Neuronal stem cell (in vitro differentiated cells): Measurements from ENCODE around the gene UQCR10.
A peak's percentile ranks its signal among the peaks of the same experiment; 100 is the strongest.

Source experiments
- DNase-seq: peaks from one replicate; pipeline ENCODE4 v3.0.0-alpha.2; 2013; ENCODE audit warnings: low spot score
- H2AFZ ChIP-seq: one replicate; pipeline ENCODE4 v1.6.1; 2013; ENCODE audit warnings: mild to moderate bottlenecking, low read length, inconsistent platforms
- H2AK5ac ChIP-seq: 2 replicates; pipeline ENCODE4 v1.6.1; 2013; ENCODE audit warnings: low read depth, mild to moderate bottlenecking, inconsistent platforms, low read length, moderate library complexity, mixed read lengths
- H2BK120ac ChIP-seq: 2 replicates; pipeline ENCODE4 v1.6.1; 2013; ENCODE audit warnings: low read depth, mild to moderate bottlenecking, inconsistent platforms, low read length, moderate library complexity, mixed read lengths
- H2BK12ac ChIP-seq: one replicate; pipeline ENCODE4 v1.6.1; 2013; ENCODE audit warnings: low read length, inconsistent platforms
- H2BK15ac ChIP-seq: 2 replicates; pipeline ENCODE4 v1.6.1; 2013; ENCODE audit warnings: mild to moderate bottlenecking, low read length, inconsistent platforms, mixed read lengths
- H2BK5ac ChIP-seq: one replicate; pipeline ENCODE4 v1.6.1; 2013; ENCODE audit warnings: inconsistent platforms, mild to moderate bottlenecking, low read length, moderate library complexity
- H3K14ac ChIP-seq: one replicate; pipeline ENCODE4 v1.6.1; 2013; ENCODE audit warnings: low read length, inconsistent platforms
- H3K18ac ChIP-seq: 2 replicates; pipeline ENCODE4 v1.6.1; 2013; ENCODE audit warnings: low read length, inconsistent platforms
- H3K23ac ChIP-seq: 2 replicates; pipeline ENCODE4 v1.6.1; 2013; ENCODE audit warnings: low read depth, mild to moderate bottlenecking, mixed read lengths, low read length, inconsistent platforms; ENCODE audit not compliant: poor library complexity
- H3K27ac ChIP-seq: replicated peaks from 3 replicates; pipeline ENCODE4 v1.5.1; 2013; ENCODE audit warnings: low read length, inconsistent platforms
- H3K27me3 ChIP-seq, 3 experiments: 2 replicates each; pipeline ENCODE4 v1.6.1; 2013; ENCODE audit warnings: low read length in 3 of 3, mild to moderate bottlenecking in 2 of 3, inconsistent platforms in 1 of 3, low read depth in 1 of 3, mixed read lengths in 1 of 3, moderate library complexity in 1 of 3; ENCODE audit not compliant: control insufficient read depth in 3 of 3, insufficient read depth in 3 of 3
- H3K36me3 ChIP-seq, 2 donors: replicated peaks in 1 of 2; 2 replicates each; pipeline ENCODE4 v1.6.1; 2013; ENCODE audit warnings: low read length in 2 of 2; ENCODE audit not compliant: control insufficient read depth in 2 of 2, insufficient read depth in 2 of 2
- H3K4ac ChIP-seq: 2 replicates; pipeline ENCODE4 v1.6.1; 2013; ENCODE audit warnings: inconsistent platforms, mild to moderate bottlenecking, low read length, moderate library complexity
- H3K4me1 ChIP-seq, 2 donors: 1 replicate in 1 of 2; 2 replicates in 1 of 2; pipeline ENCODE4 v1.6.1; 2013; ENCODE audit warnings: low read length in 2 of 2, low read depth in 1 of 2; ENCODE audit not compliant: control insufficient read depth in 2 of 2, insufficient read depth in 1 of 2
- H3K4me2 ChIP-seq: one replicate; pipeline ENCODE4 v1.6.1; 2013; ENCODE audit warnings: mild to moderate bottlenecking, low read length, inconsistent platforms; ENCODE audit not compliant: insufficient read depth, poor library complexity, severe bottlenecking
- H3K4me3 ChIP-seq, 2 donors: 2 replicates each; pipeline ENCODE4 v1.5.1; 2013; ENCODE audit warnings: low read length in 2 of 2, mild to moderate bottlenecking in 2 of 2, inconsistent platforms in 1 of 2, moderate library complexity in 1 of 2
- H3K79me1 ChIP-seq: one replicate; pipeline ENCODE4 v1.6.1; 2013; ENCODE audit warnings: low read depth, mild to moderate bottlenecking, inconsistent platforms, low read length, moderate library complexity
- H3K9ac ChIP-seq: one replicate; pipeline ENCODE4 v1.6.1; 2013; ENCODE audit warnings: mild to moderate bottlenecking, low read depth, low read length, inconsistent platforms; ENCODE audit not compliant: poor library complexity
- H3K9me3 ChIP-seq, 2 donors: replicated peaks in 1 of 2; 2 replicates each; pipeline versions ENCODE3 to v1.6.1; 2013; ENCODE audit warnings: low read length in 2 of 2, mild to moderate bottlenecking in 2 of 2, inconsistent platforms in 1 of 2, low read depth in 1 of 2, mixed read lengths in 1 of 2, moderate library complexity in 1 of 2; ENCODE audit not compliant: control insufficient read depth in 2 of 2, insufficient read depth in 1 of 2
- H4K8ac ChIP-seq: one replicate; pipeline ENCODE4 v1.6.1; 2013; ENCODE audit warnings: low read depth, mild to moderate bottlenecking, inconsistent platforms, low read length, moderate library complexity
- H4K91ac ChIP-seq: one replicate; pipeline ENCODE4 v1.6.1; 2013; ENCODE audit warnings: low read length, low read depth, mild to moderate bottlenecking, inconsistent platforms; ENCODE audit not compliant: poor library complexity
- WGBS, 2 donors: extraction: QIAGEN DNeasy Blood & Tissue Kit; methylation state at CpG; one replicate each; pipeline ENCODE4 v1.1.7; 2013; ENCODE audit warnings: missing lambda C conversion rate in 2 of 2, mixed read lengths in 1 of 2; ENCODE audit not compliant: insufficient read length in 2 of 2, insufficient replicate concordance in 1 of 2; ENCODE audit errors: extremely low coverage in 2 of 2; 5-methylcytosine and 5-hydroxymethylcytosine counted together

Gene UQCR10

DNA sequence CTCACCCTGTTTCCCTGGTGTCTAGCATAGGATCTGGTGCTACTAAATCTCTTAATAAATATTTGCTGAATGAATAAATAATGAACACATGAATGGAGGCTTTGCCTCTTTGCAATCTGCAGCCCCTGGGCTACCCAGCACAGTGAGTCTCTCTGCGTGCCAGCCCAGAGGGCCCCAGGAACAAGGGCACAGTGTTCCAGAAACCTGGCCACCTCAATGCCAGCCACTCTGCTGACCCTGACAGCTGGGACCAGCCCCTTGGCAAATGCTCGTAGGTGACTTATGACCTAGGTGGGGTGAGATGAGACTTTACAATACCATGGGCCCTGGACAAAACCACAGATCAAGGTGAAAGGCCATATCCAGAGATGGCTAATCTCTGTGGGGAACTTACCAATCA, 31.6 kb downstream of the UQCR10 start:
- Histone ChIP-seq H2AK5ac (no peak overlapping the region), H3K14ac (no peak overlapping the region), H3K4me3 (no peak overlapping the region), H3K23ac (no peak overlapping the region), H3K4me1 (peaks cover 0 to 10% of the 10 kb centered on the region in 2 donors), H4K8ac (no peak overlapping the region), H3K4ac (no peak overlapping the region), H2BK12ac (no peak overlapping the region), H3K79me1 (no peaks in the 10 kb centered on the region), H4K91ac (no peak overlapping the region), H3K36me3 (peaks cover 11 to 88% of the 10 kb centered on the region in 2 donors), H2AFZ (no peak overlapping the region), H3K27ac (no peak overlapping the region), H3K9me3 (no peaks in the 10 kb centered on the region), H3K18ac (no peak overlapping the region), H3K9ac (no peak overlapping the region), H2BK120ac (no peak overlapping the region), H3K27me3 (no peaks in the 10 kb centered on the region), H2BK15ac (no peak overlapping the region), H2BK5ac (no peak overlapping the region), H3K4me2 (no peak overlapping the region)
- WGBS, 2 donors, result no CpG with 5 or more reads among the region's 2 CpGs
- DNase-seq, result no peak

DNA sequence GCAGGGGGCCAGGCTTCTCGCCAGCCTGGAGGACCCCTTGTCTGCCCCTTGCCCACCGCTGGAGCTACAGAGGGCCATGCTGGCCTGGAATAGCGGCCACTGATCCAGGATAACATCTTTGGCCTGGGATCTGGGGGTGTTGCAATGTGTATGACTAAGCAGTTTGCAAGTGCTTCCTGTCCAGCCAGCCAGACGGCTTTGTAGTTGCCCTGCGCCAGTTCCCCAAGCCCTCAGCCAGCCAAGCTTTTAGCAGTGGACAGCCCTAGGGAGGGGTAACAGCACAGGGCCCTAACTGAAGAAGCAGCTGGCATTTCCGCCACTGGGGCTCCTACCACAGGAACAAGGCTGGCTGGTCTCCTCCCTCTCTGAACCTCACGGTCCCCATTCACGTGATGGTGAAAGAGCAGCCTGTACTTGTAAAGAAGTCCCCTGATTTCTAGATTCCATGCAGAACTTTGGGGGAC, 32.1 kb downstream of the UQCR10 start:
- no peak overlapping the region for H3K14ac ChIP-seq
- no CpG with 5 or more reads among the region's 8 CpGs for WGBS, 2 donors
- no peak overlapping the region for H3K18ac ChIP-seq
- H2BK120ac ChIP-seq, result no peak overlapping the region
- H3K4me2 ChIP-seq, result no peak overlapping the region
- no peak overlapping the region for H2BK5ac ChIP-seq
- peaks cover 0 to 10% of the 10 kb centered on the region in 2 donors for H3K4me1 ChIP-seq
- no peak overlapping the region for H4K8ac ChIP-seq
- no peak overlapping the region for H3K4me3 ChIP-seq
- peaks cover 14 to 92% of the 10 kb centered on the region in 2 donors for H3K36me3 ChIP-seq
- H3K23ac ChIP-seq, result no peak overlapping the region
- no peak overlapping the region for H2BK12ac ChIP-seq
- H3K9ac ChIP-seq, result no peak overlapping the region
- H3K79me1 ChIP-seq, result no peaks in the 10 kb centered on the region
- H4K91ac ChIP-seq, result no peak overlapping the region
- H3K27me3 ChIP-seq, result no peaks in the 10 kb centered on the region
- H3K4ac ChIP-seq, result no peak overlapping the region
- no peak overlapping the region for H2AK5ac ChIP-seq
- no peak overlapping the region for H2BK15ac ChIP-seq
- no peak for DNase-seq
- H3K9me3 ChIP-seq, result no peaks in the 10 kb centered on the region
- H2AFZ ChIP-seq, result no peak overlapping the region
- no peak overlapping the region for H3K27ac ChIP-seq

DNA sequence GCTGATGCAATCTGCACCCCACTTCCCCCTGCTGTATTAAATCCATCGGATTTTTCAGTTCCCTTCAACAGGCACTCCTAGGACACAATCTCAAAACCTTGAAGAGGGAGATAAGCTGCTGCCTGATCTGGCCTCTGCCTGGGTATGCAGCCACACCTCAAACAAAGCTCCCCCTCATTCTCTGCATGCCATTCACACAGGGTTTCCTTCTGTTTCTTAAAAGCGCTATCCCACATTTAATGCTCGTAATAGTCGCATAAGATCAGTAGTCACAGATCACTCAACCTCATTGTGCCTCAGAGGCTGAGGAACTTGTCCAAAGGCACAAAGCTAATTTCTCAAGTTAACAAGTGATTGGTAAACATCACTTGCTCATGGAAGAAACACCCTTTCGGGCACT, 34.0 kb downstream of the UQCR10 start:
- peak; percentile 8 for DNase-seq
- Histone ChIP-seq H3K9ac (no peak overlapping the region), H2AK5ac (no peak overlapping the region), H3K4me1 (peaks cover 0 to 10% of the 10 kb centered on the region in 2 donors), H3K4ac (no peak overlapping the region), H4K8ac (no peak overlapping the region), H3K27me3 (no peaks in the 10 kb centered on the region), H3K27ac (peak overlapping the region; percentile 3), H3K4me2 (no peak overlapping the region), H2BK15ac (no peak overlapping the region), H3K79me1 (no peaks in the 10 kb centered on the region), H3K4me3 (no peak overlapping the region), H2AFZ (no peak overlapping the region), H2BK5ac (no peak overlapping the region), H2BK120ac (no peak overlapping the region), H3K23ac (no peak overlapping the region), H3K14ac (no peak overlapping the region), H3K18ac (no peak overlapping the region), H2BK12ac (no peak overlapping the region), H3K9me3 (no peaks in the 10 kb centered on the region), H4K91ac (no peak overlapping the region), H3K36me3 (peaks cover 26 to 94% of the 10 kb centered on the region in 2 donors)
- no CpG with 5 or more reads among the region's 5 CpGs for WGBS, 2 donors

DNA sequence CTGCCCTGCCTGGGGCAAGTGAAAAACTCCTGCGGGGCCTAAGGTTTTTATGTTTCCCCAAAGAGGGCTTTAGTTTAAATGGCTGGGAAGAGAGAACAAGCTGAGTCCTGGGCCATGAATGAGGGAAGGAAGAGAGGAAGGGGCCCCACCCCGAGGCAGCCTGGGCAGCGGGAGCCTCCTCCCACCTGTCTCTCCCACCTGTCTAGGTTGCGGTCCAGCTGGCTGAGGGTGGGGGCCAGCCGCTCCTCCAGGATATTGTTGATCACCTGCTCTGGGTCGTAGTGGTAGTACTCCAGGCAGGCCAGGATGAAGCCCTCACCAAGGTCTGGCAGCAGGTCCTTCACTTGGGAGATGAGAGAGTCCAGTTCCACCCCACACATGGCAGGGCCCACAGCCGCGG, 34.6 kb downstream of the UQCR10 start:
- Histone ChIP-seq H3K4me1 (peaks cover 0 to 10% of the 10 kb centered on the region in 2 donors), H3K79me1 (no peaks in the 10 kb centered on the region), H3K4ac (no peak overlapping the region), H3K4me2 (no peak overlapping the region), H4K8ac (no peak overlapping the region), H3K4me3 (peak overlapping the region in 1 of 2 donors; percentile 4), H2BK120ac (no peak overlapping the region), H3K18ac (no peak overlapping the region), H3K23ac (no peak overlapping the region), H3K27ac (no peak overlapping the region), H3K27me3 (no peaks in the 10 kb centered on the region), H2BK5ac (no peak overlapping the region), H2AFZ (no peak overlapping the region), H4K91ac (no peak overlapping the region), H2BK15ac (no peak overlapping the region), H3K14ac (no peak overlapping the region), H3K9me3 (no peaks in the 10 kb centered on the region), H2BK12ac (no peak overlapping the region), H2AK5ac (no peak overlapping the region), H3K36me3 (peaks cover 29 to 96% of the 10 kb centered on the region in 2 donors), H3K9ac (no peak overlapping the region)
- no CpG with 5 or more reads among the region's 8 CpGs for WGBS, 2 donors
- no peak for DNase-seq
